GM13976 (cell line): ENCODE results near the gene PSTPIP2.

ENCODE experiments used
- DNase-seq: peaks from one replicate; pipeline ENCODE4 v3.0.0; 2012; ENCODE audit warnings: low spot score
- CTCF ChIP-seq: IDR thresholded peaks from 2 replicates; pipeline ENCODE4 v1.5.1; 2012; ENCODE audit warnings: borderline replicate concordance, mild to moderate bottlenecking; ENCODE audit not compliant: insufficient read depth; ENCODE audit errors: extremely low read depth, missing control alignments, control extremely low read depth
- in situ Hi-C: fragments of 300-500 bp; cut with MboI; formaldehyde crosslinking; loops from one replicate; pipeline ENCODE4 v1.12.0; 2022; ENCODE audit warnings: low sequenced_read_pairs, mixed read lengths, inconsistent platforms; ENCODE audit not compliant: unreplicated experiment

The PSTPIP2 gene

GRCh38 chr18:46008531-46008930, 63.5 kb downstream of the PSTPIP2 start:
- in situ Hi-C loops: no loop called here
- no peak for TF ChIP-seq CTCF
- DNase-seq: no peak

GRCh38 chr18:46007165-46007564, 64.9 kb downstream of the PSTPIP2 start:
- TF ChIP-seq CTCF: no peak
- no peak for DNase-seq

GRCh38 chr18:46002934-46003333, 69.1 kb downstream of the PSTPIP2 start:
- in situ Hi-C loops: no loop called here
- no peak for DNase-seq

More at GRCh38 chr18:46007165-46007564, 64.9 kb downstream of the PSTPIP2 start:
- in situ Hi-C loops: no loop called here

GRCh38 chr18:46001892-46002291, 70.2 kb downstream of the PSTPIP2 start:
- no peak for DNase-seq
- TF ChIP-seq CTCF: no peak

More at GRCh38 chr18:46002934-46003333, 69.1 kb downstream of the PSTPIP2 start:
- TF ChIP-seq CTCF: no peak

GRCh38 chr18:46001074-46001473, 71.0 kb downstream of the PSTPIP2 start:
- in situ Hi-C loops: no loop called here
- DNase-seq: no peak
- no peak for TF ChIP-seq CTCF

More at GRCh38 chr18:46001892-46002291, 70.2 kb downstream of the PSTPIP2 start:
- in situ Hi-C loops: no loop called here

GRCh38 chr18:45999536-45999935, 72.5 kb downstream of the PSTPIP2 start:
- no peak for DNase-seq
- no peak for TF ChIP-seq CTCF
- in situ Hi-C loops: no loop called here

- peak; percentile 37 for DNase-seq
- in situ Hi-C loops: no loop called here
- no peak for TF ChIP-seq CTCF
These were observed 73.8 kb downstream of the PSTPIP2 start for GRCh38 chr18:45998244-45998643.
